ENCODE data around the gene ELOVL7.

DNA sequence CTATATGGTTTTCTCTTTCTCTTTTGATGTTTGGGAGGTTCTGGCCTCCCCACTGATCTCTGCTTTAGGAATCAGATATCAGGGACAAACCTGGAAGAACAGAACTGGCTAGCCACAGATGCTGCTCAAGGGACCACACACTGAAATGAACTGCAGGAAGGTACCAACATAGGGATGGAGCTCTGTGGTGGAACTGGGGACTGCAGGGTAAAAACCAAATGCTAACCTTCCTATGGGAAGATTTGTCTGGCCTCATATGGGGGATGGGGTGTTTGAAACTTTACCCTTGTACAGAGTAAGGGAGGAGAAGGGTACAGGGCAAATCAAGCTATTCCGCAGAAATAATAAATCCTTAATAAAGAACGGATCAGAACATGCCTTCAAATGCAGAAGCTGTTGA, 49.4 kb downstream of the ELOVL7 start:
- TF ChIP-seq POLR2A (IDR thresholded peaks at IDR 0.05; ENCODE audit: low read depth, low read length) (no peak), POLR2AphosphoS5 (IDR thresholded peaks at IDR 0.05; ENCODE audit: low read depth, low read length) (no peak)

Measured in GM12892 (cell line).